ENCODE results near the gene NOTCH4. TPM values are rescaled to one million over a fixed set of nuclear protein-coding genes. Genes with fewer than 3 reads are reported as not detected.

NOTCH4 gene
- total and polyA plus RNA-seq, 9 of the 15 experiments (the other 6 are each of a cell fraction or from before 2014, with no cell fraction given), result 0.24 to 4.3 (median 1.7) TPM

DNA sequence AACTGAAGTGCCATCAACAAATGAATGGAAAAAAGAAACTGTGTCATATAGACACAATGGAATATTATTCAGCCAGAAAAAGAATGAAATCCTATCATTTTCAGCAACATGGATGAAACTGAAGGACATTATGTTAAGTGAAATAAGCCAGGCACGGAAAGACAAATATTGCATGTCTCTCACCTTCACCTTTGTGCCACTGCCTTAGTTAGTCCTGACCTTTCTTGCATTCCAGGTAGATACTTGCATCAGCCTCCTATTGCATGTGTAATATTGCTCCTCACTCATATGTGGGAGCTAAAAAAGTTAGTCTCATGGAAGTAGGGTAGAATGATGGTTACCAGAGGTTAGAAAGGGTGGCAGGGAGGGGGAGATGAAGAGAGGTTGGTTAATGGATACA is 14.9 kb downstream of the NOTCH4 start:
- no peak for ATAC-seq
- 7% methylated on average over 1 of the region's 1 CpG for WGBS (ENCODE audit: insufficient coverage, low coverage, missing lambda C conversion rate)
- no peak for FAIRE-seq

More for the DNA sequence above, 14.9 kb downstream of the NOTCH4 start:
- TF ChIP-seq NBN (IDR thresholded peaks at IDR 0.05; ENCODE audit: low read depth) (no peak), RBM25 (IDR thresholded peaks at IDR 0.05; ENCODE audit: low read depth, low read length, severe bottlenecking) (no peak)
- TF ChIP-seq, protein P1, sequence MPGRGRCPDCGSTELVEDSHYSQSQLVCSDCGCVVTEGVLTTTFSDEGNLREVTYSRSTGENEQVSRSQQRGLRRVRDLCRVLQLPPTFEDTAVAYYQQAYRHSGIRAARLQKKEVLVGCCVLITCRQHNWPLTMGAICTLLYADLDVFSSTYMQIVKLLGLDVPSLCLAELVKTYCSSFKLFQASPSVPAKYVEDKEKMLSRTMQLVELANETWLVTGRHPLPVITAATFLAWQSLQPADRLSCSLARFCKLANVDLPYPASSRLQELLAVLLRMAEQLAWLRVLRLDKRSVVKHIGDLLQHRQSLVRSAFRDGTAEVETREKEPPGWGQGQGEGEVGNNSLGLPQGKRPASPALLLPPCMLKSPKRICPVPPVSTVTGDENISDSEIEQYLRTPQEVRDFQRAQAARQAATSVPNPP (IDR thresholded peaks at IDR 0.05; ENCODE audit: borderline replicate concordance, insufficient read depth, insufficient read length), result no peak
- TF ChIP-seq, protein P2, sequence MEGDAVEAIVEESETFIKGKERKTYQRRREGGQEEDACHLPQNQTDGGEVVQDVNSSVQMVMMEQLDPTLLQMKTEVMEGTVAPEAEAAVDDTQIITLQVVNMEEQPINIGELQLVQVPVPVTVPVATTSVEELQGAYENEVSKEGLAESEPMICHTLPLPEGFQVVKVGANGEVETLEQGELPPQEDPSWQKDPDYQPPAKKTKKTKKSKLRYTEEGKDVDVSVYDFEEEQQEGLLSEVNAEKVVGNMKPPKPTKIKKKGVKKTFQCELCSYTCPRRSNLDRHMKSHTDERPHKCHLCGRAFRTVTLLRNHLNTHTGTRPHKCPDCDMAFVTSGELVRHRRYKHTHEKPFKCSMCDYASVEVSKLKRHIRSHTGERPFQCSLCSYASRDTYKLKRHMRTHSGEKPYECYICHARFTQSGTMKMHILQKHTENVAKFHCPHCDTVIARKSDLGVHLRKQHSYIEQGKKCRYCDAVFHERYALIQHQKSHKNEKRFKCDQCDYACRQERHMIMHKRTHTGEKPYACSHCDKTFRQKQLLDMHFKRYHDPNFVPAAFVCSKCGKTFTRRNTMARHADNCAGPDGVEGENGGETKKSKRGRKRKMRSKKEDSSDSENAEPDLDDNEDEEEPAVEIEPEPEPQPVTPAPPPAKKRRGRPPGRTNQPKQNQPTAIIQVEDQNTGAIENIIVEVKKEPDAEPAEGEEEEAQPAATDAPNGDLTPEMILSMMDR (IDR thresholded peaks at IDR 0.05 in 2 of 3, conservative IDR thresholded peaks at IDR 0.05 in 1 of 3; ENCODE audit: insufficient read depth in 2 of 3, low read depth in 1 of 3, low read length in 3 of 3), result no peak
- TF ChIP-seq, protein P3, sequence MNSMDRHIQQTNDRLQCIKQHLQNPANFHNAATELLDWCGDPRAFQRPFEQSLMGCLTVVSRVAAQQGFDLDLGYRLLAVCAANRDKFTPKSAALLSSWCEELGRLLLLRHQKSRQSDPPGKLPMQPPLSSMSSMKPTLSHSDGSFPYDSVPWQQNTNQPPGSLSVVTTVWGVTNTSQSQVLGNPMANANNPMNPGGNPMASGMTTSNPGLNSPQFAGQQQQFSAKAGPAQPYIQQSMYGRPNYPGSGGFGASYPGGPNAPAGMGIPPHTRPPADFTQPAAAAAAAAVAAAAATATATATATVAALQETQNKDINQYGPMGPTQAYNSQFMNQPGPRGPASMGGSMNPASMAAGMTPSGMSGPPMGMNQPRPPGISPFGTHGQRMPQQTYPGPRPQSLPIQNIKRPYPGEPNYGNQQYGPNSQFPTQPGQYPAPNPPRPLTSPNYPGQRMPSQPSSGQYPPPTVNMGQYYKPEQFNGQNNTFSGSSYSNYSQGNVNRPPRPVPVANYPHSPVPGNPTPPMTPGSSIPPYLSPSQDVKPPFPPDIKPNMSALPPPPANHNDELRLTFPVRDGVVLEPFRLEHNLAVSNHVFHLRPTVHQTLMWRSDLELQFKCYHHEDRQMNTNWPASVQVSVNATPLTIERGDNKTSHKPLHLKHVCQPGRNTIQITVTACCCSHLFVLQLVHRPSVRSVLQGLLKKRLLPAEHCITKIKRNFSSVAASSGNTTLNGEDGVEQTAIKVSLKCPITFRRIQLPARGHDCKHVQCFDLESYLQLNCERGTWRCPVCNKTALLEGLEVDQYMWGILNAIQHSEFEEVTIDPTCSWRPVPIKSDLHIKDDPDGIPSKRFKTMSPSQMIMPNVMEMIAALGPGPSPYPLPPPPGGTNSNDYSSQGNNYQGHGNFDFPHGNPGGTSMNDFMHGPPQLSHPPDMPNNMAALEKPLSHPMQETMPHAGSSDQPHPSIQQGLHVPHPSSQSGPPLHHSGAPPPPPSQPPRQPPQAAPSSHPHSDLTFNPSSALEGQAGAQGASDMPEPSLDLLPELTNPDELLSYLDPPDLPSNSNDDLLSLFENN (IDR thresholded peaks at IDR 0.05; ENCODE audit: low read depth in 2 of 2, low read length in 2 of 2), result no peak
- Histone ChIP-seq H3K4me2 (ENCODE audit: insufficient read depth, low read length) (no peak overlapping the region), H3K36me3 (ENCODE audit: control insufficient read depth, insufficient read depth, low read length) (no peaks in the 10 kb centered on the region), H3K79me2 (ENCODE audit: control insufficient read depth, insufficient read depth, low read length) (no peaks in the 10 kb centered on the region), H3K4me3 (no peak overlapping the region), H3K9me3 (replicated peaks; ENCODE audit: control insufficient read depth, insufficient read depth, low read depth, low read length) (no peaks in the 10 kb centered on the region), H3K4me1 (replicated peaks in 1 of 2; ENCODE audit: control insufficient read depth in 2 of 2, insufficient read depth in 2 of 2, low read length in 2 of 2) (peaks cover 3 to 7% of the 10 kb centered on the region in 2 experiments; a peak in 4 of 5 replicates), H2AFZ (ENCODE audit: low read depth, low read length) (no peak overlapping the region), H3K9ac (ENCODE audit: insufficient read depth in 1 of 2, low read depth in 2 of 2, low read length in 2 of 2) (no peak overlapping the region), H3K27me3 (ENCODE audit: control insufficient read depth in 2 of 2, insufficient read depth in 2 of 2, low read length in 2 of 2) (peaks cover 3 to 18% of the 10 kb centered on the region in 2 experiments; a peak in 4 of 5 replicates), H3K27ac (ENCODE audit: extremely low read depth, low read depth, low read length) (no peak overlapping the region), H4K20me1 (replicated peaks; ENCODE audit: control insufficient read depth, insufficient read depth, low read length) (no peaks in the 10 kb centered on the region), H3K9me1 (ENCODE audit: control insufficient read depth, insufficient read depth, low read length) (no peaks in the 10 kb centered on the region)
- no TSS peak for BruUV-seq (replicated peaks)
- POLR2A ChIA-PET, result no interaction called here
- in situ Hi-C loops (cut with MboI), result no loop called here
- intact Hi-C loops (cut with micrococcal nuclease), result no loop called here
- DNase-seq (ENCODE audit: extremely low read depth in 1 of 4, low spot score in 3 of 4), result no peak
- CTCF ChIA-PET (ENCODE audit: low intra/inter-chr PET ratio), result no interaction called here

Data from K562 (cell line).